H1 (cell line): ENCODE measurements around the gene ZFAND4. TPM values are rescaled to one million over a fixed set of nuclear protein-coding genes. Genes with fewer than 3 reads are reported as not detected.
"Not testable (repeated sequence)": the region's sequence is repeated elsewhere in the genome, so short reads cannot be mapped to it uniquely, and the experiment has no call there.

ENCODE experiments used
- CTCF ChIA-PET: fragments of 300-600 bp; sonication (Branson Sonifier 250); formaldehyde crosslinking; loops from one replicate; lab custom pipeline; 2021; ENCODE audit not compliant: partially characterized antibody; lab: Charles Lee
- POLR2A ChIA-PET: fragments of 300-600 bp; sonication (Branson Sonifier 250); formaldehyde crosslinking; loops from one replicate; lab custom pipeline; 2021; ENCODE audit warnings: inconsistent platforms; ENCODE audit not compliant: partially characterized antibody; lab: Charles Lee
- DNase-seq, 2 experiments: peaks; one replicate each; pipeline versions ENCODE4 v3.0.0 to v3.0.0-alpha.2; 2010 to 2022; ENCODE audit warnings: low spot score in 2 of 2, low read depth in 1 of 2, mixed read lengths in 1 of 2
- FAIRE-seq: peaks from 2 replicates; lab custom pipeline; 2011; peaks lifted over from hg19 to GRCh38; lab: Jason Lieb, UNC
- H2AFZ ChIP-seq: 2 replicates; pipeline ENCODE4 v1.8.1; 2012; ENCODE audit warnings: low read length, inconsistent platforms
- H2AK5ac ChIP-seq: 2 replicates; pipeline ENCODE4 v1.6.1; 2013; ENCODE audit warnings: low read depth, low read length
- H2BK120ac ChIP-seq: replicated peaks from 2 replicates; pipeline ENCODE3; 2013; ENCODE audit warnings: low read depth, low read length, inconsistent platforms
- H2BK12ac ChIP-seq: 2 replicates; pipeline ENCODE4 v1.6.1; 2013; ENCODE audit warnings: low read depth, low read length
- H2BK15ac ChIP-seq: 2 replicates; pipeline ENCODE4 v1.6.1; 2013; ENCODE audit warnings: low read length
- H2BK20ac ChIP-seq: 2 replicates; pipeline ENCODE4 v1.6.1; 2013; ENCODE audit warnings: low read length
- H2BK5ac ChIP-seq: 2 replicates; pipeline ENCODE4 v1.6.1; 2013; ENCODE audit warnings: low read depth, low read length
- H3K14ac ChIP-seq: 2 replicates; pipeline ENCODE4 v1.6.1; 2013; ENCODE audit warnings: inconsistent platforms; ENCODE audit not compliant: insufficient read length
- H3K18ac ChIP-seq: 2 replicates; pipeline ENCODE4 v1.6.1; 2013; ENCODE audit warnings: low read length; ENCODE audit errors: extremely low read depth
- H3K23ac ChIP-seq: 2 replicates; pipeline ENCODE4 v1.6.1; 2013; ENCODE audit warnings: inconsistent platforms; ENCODE audit not compliant: insufficient read length
- H3K23me2 ChIP-seq: 2 replicates; pipeline ENCODE4 v1.6.1; 2013; ENCODE audit warnings: low read depth, low read length
- H3K27ac ChIP-seq: 2 replicates; pipeline ENCODE4 v1.6.1; 2011; ENCODE audit warnings: low read depth, low read length, inconsistent platforms
- H3K27me3 ChIP-seq, 4 experiments: replicated peaks in 1 of 4; 1 replicate in 1 of 4; 2 replicates in 3 of 4; pipeline versions ENCODE4 v1.6.1 to v1.8.1; 2011 to 2013; ENCODE audit warnings: low read length in 3 of 4, mild to moderate bottlenecking in 3 of 4, inconsistent platforms in 2 of 4, mixed read lengths in 2 of 4, moderate library complexity in 1 of 4; ENCODE audit not compliant: control insufficient read depth in 3 of 4, insufficient read depth in 3 of 4; ENCODE audit errors: extremely low read depth in 1 of 4
- H3K36me3 ChIP-seq, 4 experiments: 2 replicates each; pipeline versions ENCODE4 v1.6.1 to v1.8.1; 2011 to 2013; ENCODE audit warnings: mild to moderate bottlenecking in 4 of 4, low read length in 3 of 4, moderate library complexity in 2 of 4, control low read depth in 1 of 4, inconsistent platforms in 1 of 4; ENCODE audit not compliant: insufficient read depth in 4 of 4, control insufficient read depth in 2 of 4
- H3K4ac ChIP-seq: replicated peaks from 2 replicates; pipeline ENCODE3; 2013; ENCODE audit warnings: low read length, low read depth, mixed read lengths, inconsistent platforms; ENCODE audit not compliant: insufficient read length
- H3K4me1 ChIP-seq, 4 experiments: replicated peaks in 1 of 4; 1 replicate in 1 of 4; 2 replicates in 3 of 4; pipeline versions ENCODE4 v1.6.1 to v1.8.1; 2011 to 2013; ENCODE audit warnings: low read length in 3 of 4, inconsistent platforms in 2 of 4, mixed read lengths in 1 of 4; ENCODE audit not compliant: insufficient read depth in 4 of 4, control insufficient read depth in 3 of 4
- H3K4me2 ChIP-seq, 2 experiments: 2 replicates each; pipeline versions ENCODE4 v1.6.1 to v1.8.1; 2011 to 2013; ENCODE audit warnings: low read depth in 2 of 2, low read length in 2 of 2, control low read depth in 1 of 2, inconsistent platforms in 1 of 2, mild to moderate bottlenecking in 1 of 2; ENCODE audit not compliant: insufficient read depth in 1 of 2
- H3K4me3 ChIP-seq, 4 experiments: fragments of 200-600, 300-600 bp in 1 of 4; sonication (generic), shearing (Covaris generic), sonication (Bioruptor Twin) in 1 of 4; 2 replicates each; pipeline versions ENCODE4 v1.5.1 to v1.8.1; 2011 to 2016; ENCODE audit warnings: low read length in 4 of 4, low read depth in 3 of 4, control low read depth in 2 of 4, inconsistent platforms in 2 of 4, mild to moderate bottlenecking in 2 of 4, mixed read lengths in 1 of 4, moderate library complexity in 1 of 4; ENCODE audit not compliant: insufficient read depth in 2 of 4; ENCODE audit errors: extremely low read depth in 1 of 4
- H3K56ac ChIP-seq: replicated peaks from 2 replicates; pipeline ENCODE3; 2013; ENCODE audit warnings: low read depth, mild to moderate bottlenecking, mixed read lengths, low read length, inconsistent platforms; ENCODE audit not compliant: insufficient read length
- H3K79me1 ChIP-seq: 2 replicates; pipeline ENCODE4 v1.6.1; 2013; ENCODE audit warnings: low read depth, low read length, control low read depth
- H3K79me2 ChIP-seq, 2 experiments: 2 replicates each; pipeline versions ENCODE4 v1.6.1 to v1.8.1; 2012 to 2013; ENCODE audit warnings: low read length in 2 of 2, mild to moderate bottlenecking in 2 of 2, inconsistent platforms in 1 of 2; ENCODE audit not compliant: insufficient read depth in 2 of 2, control insufficient read depth in 1 of 2
- H3K9ac ChIP-seq, 4 experiments: replicated peaks in 1 of 4; 1 replicate in 1 of 4; 2 replicates in 3 of 4; pipeline versions ENCODE4 v1.6.1 to v1.8.1; 2011 to 2013; ENCODE audit warnings: low read depth in 3 of 4, low read length in 3 of 4, control low read depth in 2 of 4, mild to moderate bottlenecking in 2 of 4, moderate library complexity in 2 of 4, inconsistent platforms in 1 of 4; ENCODE audit errors: extremely low read depth in 1 of 4
- H3K9me3 ChIP-seq, 2 experiments: 2 replicates each; pipeline versions ENCODE4 v1.6.1 to v1.8.1; 2012 to 2013; ENCODE audit warnings: mild to moderate bottlenecking in 2 of 2, moderate library complexity in 2 of 2, control low read depth in 1 of 2, inconsistent platforms in 1 of 2, low read depth in 1 of 2, low read length in 1 of 2, mixed read lengths in 1 of 2; ENCODE audit not compliant: insufficient read depth in 2 of 2
- H4K20me1 ChIP-seq, 2 experiments: replicated peaks in 1 of 2; 2 replicates each; pipeline versions ENCODE3 to v1.8.1; 2011 to 2013; ENCODE audit warnings: inconsistent platforms in 2 of 2, low read length in 2 of 2, mild to moderate bottlenecking in 1 of 2; ENCODE audit not compliant: insufficient read depth in 2 of 2, control insufficient read depth in 1 of 2
- H4K5ac ChIP-seq: 2 replicates; pipeline ENCODE4 v1.6.1; 2013; ENCODE audit warnings: low read length, low read depth, mixed read lengths, inconsistent platforms; ENCODE audit not compliant: insufficient read length
- H4K8ac ChIP-seq: 2 replicates; pipeline ENCODE4 v1.8.0; 2013; ENCODE audit warnings: mild to moderate bottlenecking, moderate library complexity, low read length, inconsistent platforms; ENCODE audit not compliant: insufficient read depth; ENCODE audit errors: extremely low read depth
- H4K91ac ChIP-seq: replicated peaks from 2 replicates; pipeline ENCODE3; 2013; ENCODE audit warnings: low read length, mixed read lengths, inconsistent platforms; ENCODE audit not compliant: insufficient read length
- WGBS, 2 experiments: shearing (Covaris generic) in 1 of 2; methylation state at CpG; one replicate each; pipeline versions ENCODE4 v1.1.6 to v1.1.7; 2013 to 2015; ENCODE audit warnings: low lambda C conversion rate in 2 of 2, mixed read lengths in 2 of 2, inconsistent platforms in 1 of 2, low coverage in 1 of 2, missing lambda C conversion rate in 1 of 2; ENCODE audit not compliant: insufficient replicate concordance in 2 of 2, insufficient coverage in 1 of 2, insufficient read length in 1 of 2; ENCODE audit errors: extremely low coverage in 1 of 2, missing lambda C conversion rate in 1 of 2; 5-methylcytosine and 5-hydroxymethylcytosine counted together
- polyA plus RNA-seq, 7 experiments: library from polyadenylated mRNA; depleted of rRNA in 3 of 7; stranded (reverse) in 5 of 7; unstranded in 2 of 7; fragments of >200 nt in 5 of 7; fragments of 200-250 nt in 2 of 7; gene quantifications; 1 replicate in 5 of 7; 2 replicates in 1 of 7; 4 replicates in 1 of 7; pipeline versions ENCODE4 v1.2.1 to v1.2.3, GENCODE V29; 2011 to 2013; ENCODE audit warnings: missing spikeins in 2 of 7, mixed read lengths in 2 of 7
- total RNA-seq: library from RNA; stranded (reverse); fragmentation: NEBNext Ultra II Directional; extraction: Animal tissue kit (Norgen Biotek cat#: 25700); gene quantifications from 2 replicates; pipeline ENCODE4 v1.2.1, GENCODE V29; 2021

ZFAND4 gene
- total and polyA plus RNA-seq, 2 of the 8 experiments (the other 6 are each of a cell fraction or from before 2014, with no cell fraction given) = 2.8 to 17.8 TPM

DNA sequence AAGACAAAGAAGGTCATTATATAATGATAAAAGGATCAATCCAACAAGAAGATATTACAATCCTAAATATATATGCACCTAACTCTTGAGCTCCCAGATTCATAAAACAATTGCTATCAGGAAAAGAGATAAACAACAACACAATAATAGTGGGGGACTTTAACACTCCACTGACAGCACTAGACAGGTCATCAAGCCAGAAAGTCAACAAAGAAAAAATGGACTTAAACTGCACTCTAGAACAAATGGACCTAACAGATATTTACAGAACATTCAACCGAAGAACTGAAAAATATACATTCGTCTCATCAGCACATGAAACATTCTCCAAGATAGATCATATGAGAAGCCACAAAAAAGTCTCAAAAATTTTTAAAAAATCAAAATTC lies 17.8 kb downstream of the ZFAND4 start:
- H4K20me1 ChIP-seq, H2AK5ac ChIP-seq, H2AFZ ChIP-seq, H3K14ac ChIP-seq, H3K23me2 ChIP-seq, DNase-seq, H3K27me3 ChIP-seq, H3K56ac ChIP-seq, FAIRE-seq, H3K23ac ChIP-seq, H4K5ac ChIP-seq, H4K8ac ChIP-seq, H2BK5ac ChIP-seq, H3K27ac ChIP-seq, H3K4me3 ChIP-seq, H2BK12ac ChIP-seq, H2BK15ac ChIP-seq, H2BK120ac ChIP-seq, H3K9ac ChIP-seq, H3K9me3 ChIP-seq, H3K79me1 ChIP-seq, POLR2A ChIA-PET, H3K4me1 ChIP-seq, H2BK20ac ChIP-seq, H3K4ac ChIP-seq, H4K91ac ChIP-seq, H3K36me3 ChIP-seq, H3K18ac ChIP-seq, H3K4me2 ChIP-seq: not testable (repeated sequence)
- H3K79me2 ChIP-seq = peaks cover 0 to 19% of the 10 kb centered on the region in 2 experiments; a peak in 2 of 4 replicates
- 86% methylated on average over 2 of the region's 2 CpGs; no CpG with 5 or more reads in 1 of the 2 experiments for WGBS, 2 experiments
- CTCF ChIA-PET = interaction anchor here (1.2 kb wide), 1 partner anchor 190 kb away, joined by 3 read pairs; no protein-coding TSS in a partner anchor
